OCI-M1 (cell line): ENCODE results near the gene LHX1.

Source experiments
- DNase-seq: peaks from one replicate; lab custom pipeline; 2025; lab: John Stamatoyannopoulos, UW

LHX1 gene

DNA sequence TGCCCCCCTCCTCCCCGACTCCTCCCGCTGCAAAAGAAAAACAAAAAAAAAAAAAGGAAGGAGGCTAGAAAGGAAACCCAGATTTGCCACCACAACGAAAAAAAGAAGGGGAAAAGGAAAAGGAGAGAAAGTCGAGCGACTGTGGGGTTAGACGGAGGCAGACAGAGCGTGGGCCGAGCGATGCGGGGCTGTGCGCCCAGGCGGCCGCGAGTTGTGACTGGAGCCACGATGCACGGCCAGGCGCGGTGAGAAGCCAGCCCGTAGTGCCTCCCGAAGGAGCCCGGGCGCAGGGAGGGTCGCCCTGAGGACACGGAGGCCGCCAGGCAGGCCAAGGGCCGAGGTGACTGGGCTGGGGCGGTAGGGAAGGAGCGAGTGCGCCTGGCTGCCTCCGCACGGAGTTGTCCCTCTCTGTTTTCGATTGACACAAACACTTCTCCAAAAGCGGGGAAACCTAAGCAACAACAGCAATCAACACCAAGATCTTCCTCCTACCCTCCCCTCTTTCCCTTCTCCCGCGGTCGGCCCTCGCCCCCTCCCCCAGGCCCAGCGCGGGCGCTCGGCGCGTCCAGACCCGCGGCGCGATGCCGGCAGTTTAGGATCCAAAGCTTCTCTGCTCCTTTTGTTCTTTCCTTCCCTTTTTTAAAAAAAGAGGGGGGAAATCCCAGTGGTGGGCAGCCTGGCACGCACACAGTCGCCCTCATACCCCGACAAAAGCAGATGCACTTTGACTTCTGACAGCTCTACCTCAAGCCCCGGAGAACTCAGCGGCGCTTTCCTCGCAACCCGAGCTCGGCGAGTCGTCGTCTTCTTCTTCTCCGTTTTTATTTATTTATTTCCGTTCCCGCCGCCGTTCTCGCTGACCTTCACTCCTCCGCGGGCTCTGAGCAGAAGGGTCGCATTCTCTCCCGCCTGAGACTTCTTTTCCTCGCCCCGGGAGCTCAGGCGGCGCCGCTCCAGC, at the start of gene LHX1:
Gene LHX1, plus strand, starts transcription at position 475 of the 958 bp plus-strand sequence. CDS start 723 bp downstream, outside the sequence.
- DNase-seq: no peak

- DNase-seq: no peak
Observed at GRCh38 chr17:36888236-36888951, 48.9 kb upstream of the LHX1 start.

- peak; percentile 14 for DNase-seq
Observed at GRCh38 chr17:36889770-36890349, 47.4 kb upstream of the LHX1 start.

GRCh38 chr17:36890398-36891168, 46.7 kb upstream of the LHX1 start:
- DNase-seq: no peak

DNA sequence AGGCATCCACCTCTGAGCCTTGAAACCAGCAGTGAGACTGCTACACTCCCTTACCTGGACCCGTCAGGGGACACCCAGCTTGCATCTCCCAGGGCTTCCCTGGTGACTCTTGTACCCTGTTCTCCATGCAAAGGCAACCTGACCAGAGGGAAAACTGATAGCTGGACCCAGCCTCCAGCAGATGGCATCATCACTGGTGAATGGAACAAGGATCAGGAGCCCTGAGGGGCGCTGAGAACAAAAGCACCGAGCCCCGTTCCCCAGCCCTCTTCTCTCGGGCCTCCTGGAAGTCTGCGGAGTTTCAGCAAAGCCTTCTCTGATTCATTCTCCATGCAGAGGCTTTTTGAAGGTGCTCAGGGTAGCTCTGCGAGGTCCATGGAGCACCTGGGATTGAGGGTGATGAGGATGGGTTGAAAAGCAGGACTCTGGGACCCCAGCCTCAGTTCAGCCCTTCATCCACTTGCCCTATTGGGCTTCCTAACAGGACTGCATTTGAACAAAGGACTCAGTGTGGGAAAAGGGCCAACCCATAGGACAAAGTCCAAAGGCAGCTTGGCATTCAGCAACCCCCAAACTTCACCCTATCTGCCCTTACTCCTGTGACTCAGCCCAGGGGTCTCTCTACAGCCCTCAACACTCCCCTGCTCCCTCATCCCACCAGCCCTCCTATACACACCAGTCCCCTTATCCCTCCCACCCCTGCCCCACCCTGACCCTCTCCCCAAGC, 45.0 kb upstream of the LHX1 start:
- no peak for DNase-seq

GRCh38 chr17:36894177-36894576, 43.1 kb upstream of the LHX1 start:
- DNase-seq: no peak

- no peak for DNase-seq
Observed at GRCh38 chr17:36894925-36895324, 42.4 kb upstream of the LHX1 start.

- DNase-seq: no peak
Observed at GRCh38 chr17:36899250-36900159, 37.8 kb upstream of the LHX1 start.

DNA sequence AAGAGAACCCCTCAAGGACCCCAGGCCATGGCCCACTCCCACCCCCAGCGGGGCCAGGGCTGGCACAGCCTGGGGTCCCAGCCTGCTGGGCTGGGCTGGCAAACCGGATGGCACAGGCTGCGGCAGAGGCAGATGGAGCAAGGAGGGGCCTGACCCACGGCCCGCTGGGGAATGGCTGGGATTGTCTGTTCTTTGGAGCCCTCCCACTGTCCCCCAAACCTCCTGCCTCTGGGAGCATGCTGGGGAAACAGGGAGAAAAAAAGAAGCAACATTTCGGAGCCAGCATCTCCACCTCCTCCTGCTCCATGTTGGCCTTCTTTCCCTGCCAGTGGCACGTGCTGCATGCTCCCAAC, 37.1 kb upstream of the LHX1 start:
- DNase-seq: no peak

DNA sequence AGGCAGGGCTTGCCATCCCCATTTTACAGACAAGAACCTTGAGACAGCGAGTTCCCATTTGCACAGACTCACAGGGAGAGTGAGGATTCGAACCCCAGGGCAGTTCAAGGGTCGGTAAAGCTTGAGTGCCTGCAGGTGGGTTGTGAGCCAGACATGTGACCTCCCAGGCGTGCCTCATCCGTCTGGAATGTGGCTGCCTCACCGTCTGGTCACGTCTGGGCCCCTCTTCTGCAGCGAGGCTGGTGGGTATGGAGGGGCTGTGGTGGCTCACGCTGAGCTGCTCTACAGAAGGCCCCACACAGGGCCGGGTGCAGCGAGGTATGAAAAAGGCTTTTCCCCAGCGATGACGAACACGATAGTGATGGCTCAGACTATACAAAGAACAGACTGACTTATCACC, 35.8 kb upstream of the LHX1 start:
- no peak for DNase-seq

GRCh38 chr17:36907407-36907806, 29.9 kb upstream of the LHX1 start:
- no peak for DNase-seq

GRCh38 chr17:36910513-36910912, 26.8 kb upstream of the LHX1 start:
- DNase-seq: no peak

- DNase-seq: no peak
Observed at GRCh38 chr17:36911001-36911400, 26.3 kb upstream of the LHX1 start.

- DNase-seq: no peak
Observed at GRCh38 chr17:36913132-36913531, 24.1 kb upstream of the LHX1 start.

GRCh38 chr17:36918211-36918691, 19.0 kb upstream of the LHX1 start:
- DNase-seq: no peak

DNA sequence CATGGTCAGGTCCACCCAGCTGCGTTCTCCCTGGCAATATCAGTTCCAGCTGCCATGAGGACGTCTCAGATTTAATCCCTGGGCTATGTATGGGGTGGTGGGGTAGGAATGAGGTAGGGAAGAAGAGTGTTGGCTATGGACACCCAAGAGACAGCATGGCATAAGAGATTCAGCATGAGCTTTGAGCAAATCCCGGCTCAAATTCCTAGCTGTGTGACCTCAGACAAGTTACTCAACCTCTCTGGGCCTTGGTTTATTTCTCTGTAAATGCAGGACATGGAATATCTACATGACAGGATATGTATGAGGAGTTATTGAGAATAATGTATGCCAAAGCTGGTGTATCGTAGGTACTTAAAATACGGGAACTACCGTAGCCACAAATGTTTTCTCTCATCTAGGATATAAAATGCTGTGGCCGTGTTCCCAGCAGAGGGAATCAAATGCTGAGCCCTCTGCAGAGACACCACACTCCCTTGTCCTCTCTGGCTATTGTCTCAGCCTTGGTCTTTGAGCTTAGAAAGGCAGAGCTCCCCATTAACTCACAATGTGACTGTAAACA, 17.8 kb upstream of the LHX1 start:
- no peak for DNase-seq

- DNase-seq: no peak
Observed at GRCh38 chr17:36920032-36921005, 17.0 kb upstream of the LHX1 start.

DNA sequence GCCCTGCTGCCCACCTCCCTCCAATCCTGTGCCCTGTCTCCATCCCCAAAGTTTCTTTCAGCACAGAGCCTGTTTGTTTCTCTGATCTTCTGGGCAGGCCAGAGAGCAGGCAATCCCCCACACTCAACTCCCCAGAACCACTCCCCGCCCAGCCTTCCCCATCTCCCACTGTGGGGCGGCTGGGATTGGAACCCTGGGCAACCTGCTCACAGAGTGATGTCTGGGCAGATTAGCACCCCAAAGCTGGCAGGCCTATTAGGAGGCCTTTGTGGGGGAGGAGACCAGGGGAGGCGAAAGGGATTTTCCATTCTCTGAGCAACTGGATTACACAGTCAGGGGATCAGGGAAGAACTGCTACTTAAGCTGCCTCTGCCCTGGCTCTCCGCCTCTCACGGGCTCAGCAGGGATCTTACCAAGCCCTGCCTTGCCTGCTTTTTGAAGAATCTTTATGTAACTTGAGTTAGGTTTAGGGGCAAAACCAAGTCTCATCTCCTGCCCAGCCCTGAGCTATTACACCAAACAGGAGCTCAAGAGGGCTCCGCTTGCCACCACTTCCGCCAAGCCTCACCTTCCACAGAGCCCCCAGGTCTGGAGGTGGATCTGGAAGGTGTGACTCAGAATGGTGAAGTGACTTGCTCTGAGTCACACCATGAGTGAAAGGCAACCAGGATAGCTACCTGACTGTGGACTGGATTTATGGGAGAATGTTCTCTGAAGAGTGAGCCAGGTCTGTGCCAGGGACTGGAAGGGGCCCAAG, 16.0 kb upstream of the LHX1 start:
- DNase-seq: no peak
